ENCODE data around the gene IFI35. TPM values are rescaled to one million over a fixed set of nuclear protein-coding genes. Genes with fewer than 3 reads are reported as not detected.

IFI35 gene
- total and polyA plus RNA-seq, 2 of the 8 experiments (the other 6 are each of a cell fraction or from before 2014, with no cell fraction given), result 2.5 to 4.7 TPM

DNA sequence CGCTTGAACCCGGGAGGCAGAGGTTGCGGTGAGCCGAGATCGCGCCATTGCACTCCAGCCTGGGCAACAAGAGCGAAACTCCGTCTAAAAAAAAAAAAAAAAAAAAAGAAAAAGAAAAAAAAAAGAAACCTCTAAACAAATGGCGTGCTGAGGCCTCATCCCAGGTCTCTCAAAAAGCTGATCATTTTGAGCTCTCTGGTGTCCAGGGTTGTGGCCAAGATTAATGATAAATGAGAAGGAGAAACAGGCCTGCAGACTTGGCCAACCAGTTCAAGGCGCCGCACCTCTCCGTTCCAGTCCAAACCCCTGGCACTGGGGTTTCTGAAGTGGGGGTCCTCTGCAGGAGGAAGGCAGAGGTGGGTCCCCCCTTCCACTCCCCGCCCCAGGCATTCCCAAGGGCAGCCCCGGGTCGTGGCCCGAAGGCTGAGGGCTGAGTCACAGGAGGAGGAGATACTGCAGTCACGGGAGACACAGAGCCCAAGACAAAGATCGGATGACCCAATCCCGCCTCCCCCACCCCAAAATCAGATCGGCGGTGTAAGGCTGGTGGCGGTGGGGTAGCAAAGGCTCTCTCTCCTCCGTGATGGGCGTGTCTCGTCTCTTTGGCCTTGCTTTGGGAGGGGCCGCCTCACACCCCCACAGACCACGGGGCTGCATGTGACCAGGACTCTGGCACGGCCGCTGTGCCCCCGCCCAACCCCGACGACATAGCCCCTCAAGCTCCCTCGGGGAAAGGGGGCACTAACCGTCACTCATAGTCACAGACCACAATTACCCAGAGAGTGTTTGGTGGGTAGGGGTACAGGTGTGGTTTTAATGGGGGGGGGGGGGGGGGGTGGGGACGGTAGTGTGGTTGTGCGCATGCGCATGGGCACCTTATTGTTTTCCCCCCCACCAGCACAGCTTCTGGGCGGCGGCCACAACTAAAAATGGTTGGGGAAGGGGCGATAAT lies 14.5 kb downstream of the IFI35 start (continued):
- TF ChIP-seq, protein P1, sequence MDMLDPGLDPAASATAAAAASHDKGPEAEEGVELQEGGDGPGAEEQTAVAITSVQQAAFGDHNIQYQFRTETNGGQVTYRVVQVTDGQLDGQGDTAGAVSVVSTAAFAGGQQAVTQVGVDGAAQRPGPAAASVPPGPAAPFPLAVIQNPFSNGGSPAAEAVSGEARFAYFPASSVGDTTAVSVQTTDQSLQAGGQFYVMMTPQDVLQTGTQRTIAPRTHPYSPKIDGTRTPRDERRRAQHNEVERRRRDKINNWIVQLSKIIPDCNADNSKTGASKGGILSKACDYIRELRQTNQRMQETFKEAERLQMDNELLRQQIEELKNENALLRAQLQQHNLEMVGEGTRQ (IDR thresholded peaks at IDR 0.05; ENCODE audit: low read length), result peak; percentile 45
- TF ChIP-seq CTBP2 (IDR thresholded peaks at IDR 0.05; ENCODE audit: borderline replicate concordance, insufficient read depth, insufficient read length, low read length), result no peak
- 0 out of 2 replicates have a peak, but pooled peaks have one; percentile 33 for TF ChIP-seq PHF8 (conservative IDR thresholded peaks at IDR 0.05; ENCODE audit: low read depth, low read length)
- TF ChIP-seq NRF1 (IDR thresholded peaks at IDR 0.05; ENCODE audit: low read depth, low read length), result peak; percentile 36

All from H1 (cell line).